IPS DF 4.7 (cell line): ENCODE measurements around the gene MAPKAP1.

Source experiments
- DNase-seq: peaks from one replicate; pipeline ENCODE4 v3.0.0-alpha.2; 2013; ENCODE audit warnings: low spot score; ENCODE audit errors: extremely low read depth

Gene MAPKAP1

GRCh38 chr9:125393426-125393825, 313.6 kb downstream of the MAPKAP1 start:
- no peak for DNase-seq

GRCh38 chr9:125391704-125392103, 315.3 kb downstream of the MAPKAP1 start:
- no peak for DNase-seq

- DNase-seq: no peak
These were observed 318.0 kb downstream of the MAPKAP1 start for GRCh38 chr9:125388978-125389377.

- DNase-seq: no peak
These were observed 319.0 kb downstream of the MAPKAP1 start for GRCh38 chr9:125387861-125388524.
